Neuronal stem cell (in vitro differentiated cells): Measurements from ENCODE around the gene CD79A.

Source experiments
- DNase-seq: peaks from one replicate; pipeline ENCODE4 v3.0.0-alpha.2; 2013; ENCODE audit warnings: low spot score
- H2AFZ ChIP-seq: one replicate; pipeline ENCODE4 v1.6.1; 2013; ENCODE audit warnings: mild to moderate bottlenecking, low read length, inconsistent platforms
- H2AK5ac ChIP-seq: 2 replicates; pipeline ENCODE4 v1.6.1; 2013; ENCODE audit warnings: low read depth, mild to moderate bottlenecking, inconsistent platforms, low read length, moderate library complexity, mixed read lengths
- H2BK120ac ChIP-seq: 2 replicates; pipeline ENCODE4 v1.6.1; 2013; ENCODE audit warnings: low read depth, mild to moderate bottlenecking, inconsistent platforms, low read length, moderate library complexity, mixed read lengths
- H2BK12ac ChIP-seq: one replicate; pipeline ENCODE4 v1.6.1; 2013; ENCODE audit warnings: low read length, inconsistent platforms
- H2BK15ac ChIP-seq: 2 replicates; pipeline ENCODE4 v1.6.1; 2013; ENCODE audit warnings: mild to moderate bottlenecking, low read length, inconsistent platforms, mixed read lengths
- H2BK5ac ChIP-seq: one replicate; pipeline ENCODE4 v1.6.1; 2013; ENCODE audit warnings: inconsistent platforms, mild to moderate bottlenecking, low read length, moderate library complexity
- H3K14ac ChIP-seq: one replicate; pipeline ENCODE4 v1.6.1; 2013; ENCODE audit warnings: low read length, inconsistent platforms
- H3K18ac ChIP-seq: 2 replicates; pipeline ENCODE4 v1.6.1; 2013; ENCODE audit warnings: low read length, inconsistent platforms
- H3K23ac ChIP-seq: 2 replicates; pipeline ENCODE4 v1.6.1; 2013; ENCODE audit warnings: low read depth, mild to moderate bottlenecking, mixed read lengths, low read length, inconsistent platforms; ENCODE audit not compliant: poor library complexity
- H3K27ac ChIP-seq: replicated peaks from 3 replicates; pipeline ENCODE4 v1.5.1; 2013; ENCODE audit warnings: low read length, inconsistent platforms
- H3K27me3 ChIP-seq, 3 experiments: 2 replicates each; pipeline ENCODE4 v1.6.1; 2013; ENCODE audit warnings: low read length in 3 of 3, mild to moderate bottlenecking in 2 of 3, inconsistent platforms in 1 of 3, low read depth in 1 of 3, mixed read lengths in 1 of 3, moderate library complexity in 1 of 3; ENCODE audit not compliant: control insufficient read depth in 3 of 3, insufficient read depth in 3 of 3
- H3K36me3 ChIP-seq, 2 donors: replicated peaks in 1 of 2; 2 replicates each; pipeline ENCODE4 v1.6.1; 2013; ENCODE audit warnings: low read length in 2 of 2; ENCODE audit not compliant: control insufficient read depth in 2 of 2, insufficient read depth in 2 of 2
- H3K4ac ChIP-seq: 2 replicates; pipeline ENCODE4 v1.6.1; 2013; ENCODE audit warnings: inconsistent platforms, mild to moderate bottlenecking, low read length, moderate library complexity
- H3K4me1 ChIP-seq, 2 donors: 1 replicate in 1 of 2; 2 replicates in 1 of 2; pipeline ENCODE4 v1.6.1; 2013; ENCODE audit warnings: low read length in 2 of 2, low read depth in 1 of 2; ENCODE audit not compliant: control insufficient read depth in 2 of 2, insufficient read depth in 1 of 2
- H3K4me2 ChIP-seq: one replicate; pipeline ENCODE4 v1.6.1; 2013; ENCODE audit warnings: mild to moderate bottlenecking, low read length, inconsistent platforms; ENCODE audit not compliant: insufficient read depth, poor library complexity, severe bottlenecking
- H3K4me3 ChIP-seq, 2 donors: 2 replicates each; pipeline ENCODE4 v1.5.1; 2013; ENCODE audit warnings: low read length in 2 of 2, mild to moderate bottlenecking in 2 of 2, inconsistent platforms in 1 of 2, moderate library complexity in 1 of 2
- H3K79me1 ChIP-seq: one replicate; pipeline ENCODE4 v1.6.1; 2013; ENCODE audit warnings: low read depth, mild to moderate bottlenecking, inconsistent platforms, low read length, moderate library complexity
- H3K9ac ChIP-seq: one replicate; pipeline ENCODE4 v1.6.1; 2013; ENCODE audit warnings: mild to moderate bottlenecking, low read depth, low read length, inconsistent platforms; ENCODE audit not compliant: poor library complexity
- H3K9me3 ChIP-seq, 2 donors: replicated peaks in 1 of 2; 2 replicates each; pipeline versions ENCODE3 to v1.6.1; 2013; ENCODE audit warnings: low read length in 2 of 2, mild to moderate bottlenecking in 2 of 2, inconsistent platforms in 1 of 2, low read depth in 1 of 2, mixed read lengths in 1 of 2, moderate library complexity in 1 of 2; ENCODE audit not compliant: control insufficient read depth in 2 of 2, insufficient read depth in 1 of 2
- H4K8ac ChIP-seq: one replicate; pipeline ENCODE4 v1.6.1; 2013; ENCODE audit warnings: low read depth, mild to moderate bottlenecking, inconsistent platforms, low read length, moderate library complexity
- H4K91ac ChIP-seq: one replicate; pipeline ENCODE4 v1.6.1; 2013; ENCODE audit warnings: low read length, low read depth, mild to moderate bottlenecking, inconsistent platforms; ENCODE audit not compliant: poor library complexity
- WGBS, 2 donors: extraction: QIAGEN DNeasy Blood & Tissue Kit; methylation state at CpG; one replicate each; pipeline ENCODE4 v1.1.7; 2013; ENCODE audit warnings: missing lambda C conversion rate in 2 of 2, mixed read lengths in 1 of 2; ENCODE audit not compliant: insufficient read length in 2 of 2, insufficient replicate concordance in 1 of 2; ENCODE audit errors: extremely low coverage in 2 of 2; 5-methylcytosine and 5-hydroxymethylcytosine counted together

The CD79A gene

DNA sequence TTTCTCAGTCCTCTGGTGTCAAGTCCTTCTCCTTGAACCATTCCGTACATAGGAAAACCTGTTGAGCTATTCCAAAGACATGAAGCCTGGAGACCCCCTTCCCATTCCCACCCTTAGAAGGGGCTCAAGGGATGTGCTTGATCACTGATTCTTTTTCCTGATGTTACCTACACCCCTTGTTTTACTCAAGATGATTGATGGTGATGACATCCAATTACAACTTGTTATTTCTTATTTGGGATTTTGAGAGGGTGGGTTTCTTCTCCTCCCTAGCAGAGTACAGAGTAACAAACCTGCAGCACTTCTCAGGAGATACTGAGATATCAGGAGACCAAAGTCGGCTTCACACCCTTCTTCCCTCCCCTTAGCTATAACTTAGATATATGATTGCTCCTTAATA is 23.7 kb upstream of the CD79A start:
- peaks cover 0 to 68% (median 0%) of the 10 kb centered on the region in 3 experiments for H3K27me3 ChIP-seq
- no CpG with 5 or more reads among the region's 2 CpGs for WGBS, 2 donors

DNA sequence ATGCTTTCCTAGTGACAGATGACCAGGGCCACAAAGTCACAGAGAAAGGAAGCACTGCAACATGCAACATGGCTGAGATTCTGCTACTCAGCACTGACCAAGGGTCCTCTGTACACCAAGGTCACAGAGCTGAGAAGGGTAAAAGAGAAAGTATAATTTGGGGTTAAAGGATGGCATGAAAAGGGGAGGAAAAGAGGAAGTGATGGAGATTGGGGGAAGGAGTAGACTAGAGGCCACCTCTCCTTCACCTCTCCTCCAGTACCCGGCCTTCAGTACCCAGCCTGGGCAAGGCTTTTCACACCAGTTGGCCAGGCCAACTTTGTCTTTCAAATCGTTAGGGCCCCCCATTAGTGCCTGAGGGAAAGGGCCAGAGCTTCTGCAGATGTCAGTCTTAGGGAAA is 23.3 kb upstream of the CD79A start:
- Histone ChIP-seq H2BK5ac (no peak overlapping the region), H2AFZ (no peak overlapping the region), H3K79me1 (no peaks in the 10 kb centered on the region), H3K9me3 (peaks cover 0 to 2% of the 10 kb centered on the region in 2 donors), H3K27ac (no peak overlapping the region), H3K4me2 (no peak overlapping the region), H3K18ac (no peak overlapping the region), H2BK12ac (no peak overlapping the region), H3K4me3 (no peak overlapping the region), H3K4ac (no peak overlapping the region), H2BK15ac (no peak overlapping the region), H4K8ac (no peak overlapping the region), H2AK5ac (no peak overlapping the region), H3K9ac (no peak overlapping the region), H4K91ac (no peak overlapping the region), H3K4me1 (no peaks in the 10 kb centered on the region), H3K14ac (no peak overlapping the region), H3K27me3 (peaks cover 0 to 64% (median 0%) of the 10 kb centered on the region in 3 experiments), H3K23ac (no peak overlapping the region), H2BK120ac (no peak overlapping the region), H3K36me3 (no peaks in the 10 kb centered on the region)
- DNase-seq = no peak
- no CpG with 5 or more reads among the region's 2 CpGs for WGBS, 2 donors

More for the DNA sequence above, 23.7 kb upstream of the CD79A start:
- H4K8ac ChIP-seq = no peak overlapping the region
- H3K36me3 ChIP-seq = no peaks in the 10 kb centered on the region
- H3K27ac ChIP-seq = no peak overlapping the region
- no peak overlapping the region for H2AK5ac ChIP-seq
- no peak overlapping the region for H4K91ac ChIP-seq
- no peak overlapping the region for H3K4me2 ChIP-seq
- no peak overlapping the region for H3K18ac ChIP-seq
- DNase-seq = no peak
- no peak overlapping the region for H3K4ac ChIP-seq
- no peak overlapping the region for H3K9ac ChIP-seq
- H3K79me1 ChIP-seq = no peaks in the 10 kb centered on the region
- H2BK15ac ChIP-seq = no peak overlapping the region
- peaks cover 0 to 2% of the 10 kb centered on the region in 2 donors for H3K9me3 ChIP-seq
- no peak overlapping the region for H3K14ac ChIP-seq
- H3K4me1 ChIP-seq = no peaks in the 10 kb centered on the region
- no peak overlapping the region for H2AFZ ChIP-seq
- no peak overlapping the region for H3K23ac ChIP-seq
- H2BK120ac ChIP-seq = no peak overlapping the region
- no peak overlapping the region for H2BK5ac ChIP-seq
- H2BK12ac ChIP-seq = no peak overlapping the region
- no peak overlapping the region for H3K4me3 ChIP-seq

DNA sequence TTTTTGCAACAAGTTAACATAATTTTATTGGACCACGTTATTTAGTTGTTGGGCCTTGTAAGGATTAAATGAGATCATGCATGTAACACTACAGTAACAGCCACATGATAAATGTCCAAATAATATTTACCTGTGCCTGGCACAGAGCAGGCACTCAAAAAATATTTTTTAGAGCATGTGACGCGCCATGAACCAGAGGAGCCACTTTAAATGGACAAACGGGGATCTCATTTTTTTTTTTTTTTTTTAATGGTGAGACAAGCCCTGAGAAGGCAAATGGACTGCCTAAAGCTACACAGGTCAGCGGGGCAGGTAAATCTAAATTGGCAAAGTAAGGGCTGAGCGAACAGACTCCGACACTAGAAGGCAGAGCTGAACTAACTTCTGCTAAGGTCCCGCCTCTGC is 17.9 kb upstream of the CD79A start:
- Histone ChIP-seq H3K9ac (no peak overlapping the region), H2AK5ac (no peak overlapping the region), H3K4me2 (no peak overlapping the region), H3K14ac (no peak overlapping the region), H3K36me3 (peaks cover 33 to 37% of the 10 kb centered on the region in 2 donors), H3K23ac (peak overlapping the region; percentile 99), H3K4ac (no peak overlapping the region), H4K8ac (no peak overlapping the region), H2BK15ac (no peak overlapping the region), H3K18ac (no peak overlapping the region), H4K91ac (no peak overlapping the region), H3K4me3 (peak overlapping the region in 1 of 2 donors; percentile 16), H3K79me1 (peaks cover 16% of the 10 kb centered on the region), H3K27ac (peak overlapping the region; percentile 38), H2BK12ac (no peak overlapping the region), H2BK120ac (no peak overlapping the region), H2BK5ac (no peak overlapping the region), H3K9me3 (peaks cover 0 to 2% of the 10 kb centered on the region in 2 donors), H3K27me3 (peaks cover 0 to 13% (median 0%) of the 10 kb centered on the region in 3 experiments), H2AFZ (peak overlapping the region; percentile 54), H3K4me1 (peaks cover 16 to 21% of the 10 kb centered on the region in 2 donors)
- no CpG with 5 or more reads among the region's 8 CpGs for WGBS, 2 donors
- DNase-seq = no peak

DNA sequence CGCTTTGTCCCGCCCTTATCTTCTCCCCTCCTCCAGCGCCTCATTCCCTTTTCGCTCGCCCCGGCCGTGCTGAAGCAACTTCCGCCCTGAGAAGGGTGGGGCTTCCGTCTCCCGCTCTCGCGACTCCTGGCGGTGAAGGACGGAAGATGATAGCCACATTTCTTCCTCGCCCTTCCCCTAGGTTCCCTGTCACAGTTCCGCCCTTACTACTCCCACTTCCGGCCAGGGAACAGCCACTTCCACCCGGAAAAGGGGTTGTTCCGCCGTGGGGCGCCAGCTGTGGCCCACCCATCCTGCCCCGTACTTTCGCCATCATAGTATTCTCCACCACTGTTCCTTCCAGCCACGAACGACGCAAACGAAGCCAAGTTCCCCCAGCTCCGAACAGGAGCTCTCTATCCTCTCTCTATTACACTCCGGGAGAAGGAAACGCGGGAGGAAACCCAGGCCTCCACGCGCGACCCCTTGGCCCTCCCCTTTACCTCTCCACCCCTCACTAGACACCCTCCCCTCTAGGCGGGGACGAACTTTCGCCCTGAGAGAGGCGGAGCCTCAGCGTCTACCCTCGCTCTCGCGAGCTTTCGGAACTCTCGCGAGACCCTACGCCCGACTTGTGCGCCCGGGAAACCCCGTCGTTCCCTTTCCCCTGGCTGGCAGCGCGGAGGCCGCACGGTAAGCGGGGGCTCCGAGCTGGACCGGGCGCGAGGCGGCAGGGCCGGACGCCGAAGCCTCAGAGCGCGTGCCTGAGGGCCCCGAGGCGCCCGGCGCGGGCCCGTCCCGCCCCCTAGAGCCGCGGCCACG is 17.3 kb upstream of the CD79A start, which contains the start of gene RPS19:
Gene RPS19 (plus strand): TSS at position 638 of the 801 bp plus-strand sequence. CDS start 520 bp downstream, outside the sequence.
- H3K14ac ChIP-seq = peak within 1 kb of the TSS; percentile 66
- WGBS, 2 donors = no CpG with 5 or more reads among the region's 76 CpGs
- no peak within 1 kb of the TSS for H2BK120ac ChIP-seq
- peak within 1 kb of the TSS; percentile 88 for H2AK5ac ChIP-seq
- H4K91ac ChIP-seq = no peak within 1 kb of the TSS
- peaks cover 16 to 21% of the 10 kb centered on the region in 2 donors for H3K4me1 ChIP-seq
- H2BK12ac ChIP-seq = no peak within 1 kb of the TSS
- H3K79me1 ChIP-seq = peaks cover 21% of the 10 kb centered on the region
- H3K9ac ChIP-seq = peak within 1 kb of the TSS; percentile 99
- H3K36me3 ChIP-seq = peaks cover 39 to 43% of the 10 kb centered on the region in 2 donors
- H3K4me3 ChIP-seq = peak within 1 kb of the TSS; percentile 95 to 98
- H3K4ac ChIP-seq = no peak within 1 kb of the TSS
- DNase-seq = peak; percentile 99
- no peak within 1 kb of the TSS for H4K8ac ChIP-seq
- no peaks in the 10 kb centered on the region for H3K9me3 ChIP-seq
- peak within 1 kb of the TSS; percentile 92 for H3K18ac ChIP-seq
- peak within 1 kb of the TSS; percentile 83 for H3K27ac ChIP-seq
- H2BK15ac ChIP-seq = no peak within 1 kb of the TSS
- peak within 1 kb of the TSS; percentile 90 for H2AFZ ChIP-seq
- peak within 1 kb of the TSS; percentile 99 for H3K23ac ChIP-seq
- peak within 1 kb of the TSS; percentile 99 for H2BK5ac ChIP-seq
- peak within 1 kb of the TSS; percentile 72 for H3K4me2 ChIP-seq
- peaks cover 0 to 7% (median 0%) of the 10 kb centered on the region in 3 experiments for H3K27me3 ChIP-seq
